NT2/D1 (cell line): ENCODE measurements around the gene SMARCE1.

Experiments
- YY1 ChIP-seq: IDR thresholded peaks from 2 replicates; pipeline ENCODE4 v1.6.1; 2011; ENCODE audit not compliant: insufficient read length, insufficient read depth
- ZNF274 ChIP-seq: IDR thresholded peaks from 2 replicates; pipeline ENCODE4 v1.6.1; 2011; ENCODE audit warnings: mild to moderate bottlenecking, low read depth, low read length

- TF ChIP-seq ZNF274 = no peak
- no peak for TF ChIP-seq YY1
These were observed 40.9 kb downstream of the SMARCE1 start for GRCh38 chr17:40606548-40607353.
